Panc1 (cell line): ENCODE results near the gene TBPL2. TPM values are rescaled to one million over a fixed set of nuclear protein-coding genes. Genes with fewer than 3 reads are reported as not detected.
A peak's percentile ranks its signal among the peaks of the same experiment; 100 is the strongest.
"Not testable (repeated sequence)": the region's sequence is repeated elsewhere in the genome, so short reads cannot be mapped to it uniquely, and the experiment has no call there.

Experiments used
- ATAC-seq: fragments of 200-7000 bp; cut with Tn5 transposase; 2 replicates; pipeline ENCODE4 v1.9.1; 2020; ENCODE audit warnings: mild to moderate bottlenecking, moderate library complexity
- BruUV-seq: library from RNA; stranded (reverse); fragments of 400-500 nt; replicated peaks from 2 replicates; lab custom pipeline; 2021; lab: Mats Ljungman, UMichigan
- CTCF ChIA-PET: fragments of 300-600 bp; sonication (Branson Sonifier 250); formaldehyde crosslinking; loops from one replicate; lab custom pipeline; 2022; ENCODE audit warnings: antibody characterized with exemption; lab: Charles Lee
- POLR2A ChIA-PET: fragments of 300-600 bp; sonication (Branson Sonifier 250); formaldehyde crosslinking; loops from one replicate; lab custom pipeline; 2022; ENCODE audit warnings: antibody characterized with exemption; lab: Charles Lee
- DNase-seq: peaks from one replicate; pipeline ENCODE4 v3.0.0-alpha.2; 2010; ENCODE audit warnings: low read depth, low spot score
- H3K27ac ChIP-seq: 2 replicates; pipeline ENCODE4 v1.5.1; 2011; ENCODE audit warnings: mild to moderate bottlenecking, low read length, inconsistent platforms
- H3K27me3 ChIP-seq: fragments of 200-500 bp; sonication (Bioruptor generic); 2 replicates; pipeline ENCODE4 v1.6.0; 2014; ENCODE audit warnings: low read length, inconsistent platforms; ENCODE audit not compliant: control insufficient read depth, insufficient read depth
- H3K36me3 ChIP-seq: fragments of 200-500 bp; sonication (Bioruptor generic); 2 replicates; pipeline ENCODE4 v1.5.1; 2014; ENCODE audit warnings: inconsistent platforms, mild to moderate bottlenecking, low read length, moderate library complexity; ENCODE audit not compliant: control insufficient read depth, insufficient read depth
- H3K4me1 ChIP-seq: 2 replicates; pipeline ENCODE4 v1.5.1; 2011; ENCODE audit warnings: inconsistent platforms, mild to moderate bottlenecking, low read length, moderate library complexity; ENCODE audit not compliant: control insufficient read depth, insufficient read depth
- H3K4me3 ChIP-seq, 2 experiments: 2 replicates each; pipeline ENCODE4 v1.5.1; 2011 to 2012; ENCODE audit warnings: low read depth in 2 of 2, low read length in 2 of 2, mild to moderate bottlenecking in 2 of 2, inconsistent platforms in 1 of 2, moderate library complexity in 1 of 2
- H3K9me3 ChIP-seq: fragments of 200-500 bp; sonication (Bioruptor generic); 2 replicates; pipeline ENCODE4 v1.5.1; 2014; ENCODE audit warnings: low read depth, mild to moderate bottlenecking, inconsistent platforms, low read length, moderate library complexity; ENCODE audit not compliant: control insufficient read depth, insufficient read depth
- CTCF ChIP-seq: fragments of 450-650 bp; IDR thresholded peaks from 2 replicates; pipeline ENCODE4 v1.5.1; 2017; ENCODE audit warnings: mild to moderate bottlenecking
- POLR2AphosphoS5 ChIP-seq: IDR thresholded peaks from 2 replicates; pipeline ENCODE4 v1.6.1; 2012; ENCODE audit warnings: mild to moderate bottlenecking, low read depth, low read length, moderate library complexity
- SIN3A ChIP-seq: IDR thresholded peaks from 2 replicates; pipeline ENCODE4 v1.6.1; 2012; ENCODE audit warnings: low read depth, mild to moderate bottlenecking, low read length, moderate library complexity, borderline replicate concordance; ENCODE audit not compliant: insufficient read depth
- TCF7L2 ChIP-seq: IDR thresholded peaks from 2 replicates; pipeline ENCODE4 v1.6.1; 2011; ENCODE audit warnings: mild to moderate bottlenecking, low read depth, low read length, inconsistent platforms
- in situ Hi-C: cut with HindIII; loops from 2 replicates; pipeline ENCODE4 v1.10.0; 2016; ENCODE audit warnings: low sequenced_read_pairs, low pct_unique_long_range_greater_than_20kb
- intact Hi-C: fragments of 100-400 bp; cut with micrococcal nuclease; formaldehyde crosslinking; loops from one replicate; pipeline ENCODE4 v1.10.0; 2022; ENCODE audit not compliant: unreplicated experiment
- total RNA-seq: library from RNA; stranded (reverse); gene quantifications from one replicate; pipeline ENCODE4 v1.2.1, GENCODE V29; 2021; ENCODE audit not compliant: unreplicated experiment
- TF ChIP-seq, protein P1 (sequence below), 2 experiments: IDR thresholded peaks; 2 replicates each; pipeline ENCODE4 v1.6.1; 2011 to 2012; ENCODE audit warnings: low read depth in 2 of 2, control low read depth in 1 of 2, low read length in 1 of 2, mild to moderate bottlenecking in 1 of 2, moderate library complexity in 1 of 2; ENCODE audit not compliant: insufficient read depth in 1 of 2

The TBPL2 gene
- total RNA-seq, 1 experiment from 2014 or later, result not detected

GRCh38 chr14:55384536-55384935, 55.9 kb downstream of the TBPL2 start:
- no peak overlapping the region for H3K4me3 ChIP-seq
- in situ Hi-C loops, result no loop called here
- no TSS peak for BruUV-seq

DNA sequence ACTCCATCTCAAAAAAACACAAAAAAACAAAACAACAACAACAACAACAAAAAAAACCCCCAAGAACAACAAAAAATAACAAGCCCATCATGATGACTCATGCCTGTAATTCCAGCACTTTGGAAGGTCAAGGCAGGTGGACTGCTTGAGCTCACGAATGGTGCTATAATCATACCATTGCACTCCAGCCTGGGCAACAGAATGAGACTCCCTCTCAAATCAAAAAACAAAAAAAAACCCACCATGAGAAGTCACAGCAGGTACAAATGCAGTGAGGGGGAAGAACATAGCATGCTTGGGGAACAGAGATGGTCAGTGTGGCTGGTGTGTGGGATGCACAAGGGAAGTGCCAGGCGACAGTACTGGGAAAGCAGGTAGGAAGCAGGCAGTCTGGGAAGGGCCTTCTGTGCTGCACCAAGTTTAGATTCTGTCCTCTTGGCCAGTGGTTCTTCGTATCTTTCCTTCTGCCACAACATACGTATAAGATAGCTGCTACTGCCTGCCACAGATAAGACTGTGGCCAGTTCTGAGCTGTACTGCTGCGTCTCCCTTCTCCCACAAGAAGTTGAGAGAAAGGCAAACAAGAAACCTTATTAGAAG, 56.8 kb downstream of the TBPL2 start:
- Histone ChIP-seq H3K27me3 (no peaks in the 10 kb centered on the region), H3K27ac (no peak overlapping the region), H3K36me3 (peaks cover 4% of the 10 kb centered on the region), H3K4me3 (no peak overlapping the region), H3K9me3 (no peaks in the 10 kb centered on the region), H3K4me1 (no peaks in the 10 kb centered on the region; the same call in 1 of the 2 replicates)
- POLR2A ChIA-PET, result interaction anchor here (0.9 kb wide), 1 partner anchor 9 kb away, joined by 3 read pairs; no protein-coding TSS in a partner anchor
- no peak for TF ChIP-seq TCF7L2
- TF ChIP-seq CTCF, result no peak
- no peak for TF ChIP-seq SIN3A
- TF ChIP-seq POLR2AphosphoS5, result no peak
- TF ChIP-seq, protein P1, sequence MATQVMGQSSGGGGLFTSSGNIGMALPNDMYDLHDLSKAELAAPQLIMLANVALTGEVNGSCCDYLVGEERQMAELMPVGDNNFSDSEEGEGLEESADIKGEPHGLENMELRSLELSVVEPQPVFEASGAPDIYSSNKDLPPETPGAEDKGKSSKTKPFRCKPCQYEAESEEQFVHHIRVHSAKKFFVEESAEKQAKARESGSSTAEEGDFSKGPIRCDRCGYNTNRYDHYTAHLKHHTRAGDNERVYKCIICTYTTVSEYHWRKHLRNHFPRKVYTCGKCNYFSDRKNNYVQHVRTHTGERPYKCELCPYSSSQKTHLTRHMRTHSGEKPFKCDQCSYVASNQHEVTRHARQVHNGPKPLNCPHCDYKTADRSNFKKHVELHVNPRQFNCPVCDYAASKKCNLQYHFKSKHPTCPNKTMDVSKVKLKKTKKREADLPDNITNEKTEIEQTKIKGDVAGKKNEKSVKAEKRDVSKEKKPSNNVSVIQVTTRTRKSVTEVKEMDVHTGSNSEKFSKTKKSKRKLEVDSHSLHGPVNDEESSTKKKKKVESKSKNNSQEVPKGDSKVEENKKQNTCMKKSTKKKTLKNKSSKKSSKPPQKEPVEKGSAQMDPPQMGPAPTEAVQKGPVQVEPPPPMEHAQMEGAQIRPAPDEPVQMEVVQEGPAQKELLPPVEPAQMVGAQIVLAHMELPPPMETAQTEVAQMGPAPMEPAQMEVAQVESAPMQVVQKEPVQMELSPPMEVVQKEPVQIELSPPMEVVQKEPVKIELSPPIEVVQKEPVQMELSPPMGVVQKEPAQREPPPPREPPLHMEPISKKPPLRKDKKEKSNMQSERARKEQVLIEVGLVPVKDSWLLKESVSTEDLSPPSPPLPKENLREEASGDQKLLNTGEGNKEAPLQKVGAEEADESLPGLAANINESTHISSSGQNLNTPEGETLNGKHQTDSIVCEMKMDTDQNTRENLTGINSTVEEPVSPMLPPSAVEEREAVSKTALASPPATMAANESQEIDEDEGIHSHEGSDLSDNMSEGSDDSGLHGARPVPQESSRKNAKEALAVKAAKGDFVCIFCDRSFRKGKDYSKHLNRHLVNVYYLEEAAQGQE (IDR thresholded peaks at IDR 0.05; ENCODE audit: insufficient read depth in 1 of 2, low read depth in 2 of 2, low read length in 1 of 2), result no peak
- CTCF ChIA-PET, result no interaction called here
- intact Hi-C loops, result no loop called here
- no TSS peak for BruUV-seq
- no peak for DNase-seq
- ATAC-seq, result peak; percentile 38; the same call in 1 of the 2 replicates
- in situ Hi-C loops, result no loop called here

More at GRCh38 chr14:55384536-55384935, 55.9 kb downstream of the TBPL2 start:
- Histone ChIP-seq H3K36me3 (peaks cover 4% of the 10 kb centered on the region), H3K27ac (no peak overlapping the region), H3K27me3 (no peaks in the 10 kb centered on the region), H3K9me3 (no peaks in the 10 kb centered on the region), H3K4me1 (no peaks in the 10 kb centered on the region; the same call in 1 of the 2 replicates)
- CTCF ChIA-PET, result no interaction called here
- intact Hi-C loops, result no loop called here
- POLR2A ChIA-PET, result no interaction called here
- TF ChIP-seq SIN3A, result no peak
- no peak for TF ChIP-seq CTCF
- TF ChIP-seq, protein P1 (IDR thresholded peaks at IDR 0.05; ENCODE audit: insufficient read depth in 1 of 2, low read depth in 2 of 2, low read length in 1 of 2), result no peak
- no peak for TF ChIP-seq TCF7L2
- no peak for TF ChIP-seq POLR2AphosphoS5
- no peak for ATAC-seq
- no peak for DNase-seq

DNA sequence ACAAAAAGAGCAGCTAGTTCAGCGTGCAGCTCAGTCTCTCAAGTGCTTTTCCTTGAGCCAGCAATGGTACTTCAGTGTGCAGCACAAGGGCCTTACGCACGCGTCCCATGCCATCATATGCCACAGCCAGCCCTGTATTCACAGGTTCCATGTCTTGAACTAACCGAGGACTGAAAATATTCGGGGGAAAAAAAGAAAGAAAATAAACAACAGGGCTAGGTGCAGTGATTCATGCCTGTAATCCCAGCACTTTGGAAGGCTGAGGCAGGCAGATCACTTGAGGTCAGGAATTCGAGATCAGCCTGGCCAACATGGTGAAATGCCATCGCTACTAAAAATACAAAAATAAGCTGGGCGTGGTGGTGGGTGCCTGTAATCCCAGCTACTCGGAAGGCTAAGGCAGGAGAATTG, 57.4 kb downstream of the TBPL2 start:
- DNase-seq, in situ Hi-C loops, H3K27ac ChIP-seq, H3K36me3 ChIP-seq, CTCF ChIA-PET, H3K4me3 ChIP-seq, H3K27me3 ChIP-seq, H3K4me1 ChIP-seq, BruUV-seq, ATAC-seq, intact Hi-C loops, H3K9me3 ChIP-seq: not testable (repeated sequence)
- POLR2A ChIA-PET, result interaction anchor here (0.9 kb wide), 1 partner anchor 9 kb away, joined by 3 read pairs; no protein-coding TSS in a partner anchor
